CD4-positive, alpha-beta T cell treated with Interleukin-4 for 1 hour (primary cell): ENCODE data around the gene HEPHL1.
"Not testable (repeated sequence)": the region's sequence is repeated elsewhere in the genome, so short reads cannot be mapped to it uniquely, and the experiment has no call there.

Experiments
- DNase-seq, 2 donors: peaks; one replicate each; pipeline ENCODE4 v3.0.0-alpha.2; 2020 to 2022

The HEPHL1 gene, protein sequence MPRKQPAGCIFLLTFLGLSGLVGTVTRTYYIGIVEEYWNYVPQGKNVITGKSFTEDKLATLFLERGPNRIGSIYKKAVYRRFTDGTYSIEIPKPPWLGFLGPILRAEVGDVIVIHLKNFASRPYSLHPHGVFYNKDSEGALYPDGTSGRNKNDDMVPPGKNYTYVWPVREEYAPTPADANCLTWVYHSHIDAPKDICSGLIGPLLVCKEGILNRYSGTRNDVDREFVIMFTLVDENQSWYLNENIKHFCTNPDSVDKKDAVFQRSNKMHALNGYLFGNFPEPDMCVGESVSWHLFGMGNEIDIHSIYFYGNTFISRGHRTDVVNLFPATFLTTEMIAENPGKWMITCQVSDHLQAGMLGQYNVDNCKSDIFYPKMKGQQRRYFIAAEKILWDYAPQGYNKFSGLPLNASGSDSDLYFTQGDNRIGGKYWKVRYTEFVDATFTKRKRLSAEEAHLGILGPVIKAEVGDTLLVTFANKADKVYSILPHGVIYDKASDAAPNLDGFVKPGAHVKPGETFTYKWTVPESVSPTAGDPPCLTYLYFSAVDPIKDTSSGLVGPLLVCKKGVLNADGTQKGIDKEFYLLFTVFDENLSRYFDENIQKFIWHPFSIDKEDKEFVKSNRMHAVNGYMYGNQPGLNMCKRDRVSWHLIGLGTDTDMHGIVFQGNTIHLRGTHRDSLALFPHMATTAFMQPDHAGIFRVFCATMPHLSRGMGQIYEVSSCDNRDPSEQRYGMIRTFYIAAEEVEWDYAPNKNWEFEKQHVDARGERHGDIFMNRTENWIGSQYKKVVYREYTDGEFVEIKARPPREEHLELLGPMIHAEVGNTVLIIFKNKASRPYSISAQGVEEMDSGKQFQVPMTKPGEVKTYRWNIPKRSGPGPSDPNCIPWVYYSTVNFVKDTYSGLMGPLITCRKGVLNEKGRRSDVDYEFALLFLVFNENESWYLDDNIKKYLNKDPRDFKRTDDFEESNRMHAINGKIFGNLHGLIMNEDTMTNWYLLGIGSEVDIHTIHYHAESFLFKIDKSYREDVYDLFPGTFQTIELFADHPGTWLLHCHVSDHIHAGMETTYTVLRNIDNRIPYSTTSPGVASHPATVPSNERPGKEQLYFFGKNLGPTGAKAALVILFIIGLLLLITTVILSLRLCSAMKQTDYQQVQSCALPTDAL

DNA sequence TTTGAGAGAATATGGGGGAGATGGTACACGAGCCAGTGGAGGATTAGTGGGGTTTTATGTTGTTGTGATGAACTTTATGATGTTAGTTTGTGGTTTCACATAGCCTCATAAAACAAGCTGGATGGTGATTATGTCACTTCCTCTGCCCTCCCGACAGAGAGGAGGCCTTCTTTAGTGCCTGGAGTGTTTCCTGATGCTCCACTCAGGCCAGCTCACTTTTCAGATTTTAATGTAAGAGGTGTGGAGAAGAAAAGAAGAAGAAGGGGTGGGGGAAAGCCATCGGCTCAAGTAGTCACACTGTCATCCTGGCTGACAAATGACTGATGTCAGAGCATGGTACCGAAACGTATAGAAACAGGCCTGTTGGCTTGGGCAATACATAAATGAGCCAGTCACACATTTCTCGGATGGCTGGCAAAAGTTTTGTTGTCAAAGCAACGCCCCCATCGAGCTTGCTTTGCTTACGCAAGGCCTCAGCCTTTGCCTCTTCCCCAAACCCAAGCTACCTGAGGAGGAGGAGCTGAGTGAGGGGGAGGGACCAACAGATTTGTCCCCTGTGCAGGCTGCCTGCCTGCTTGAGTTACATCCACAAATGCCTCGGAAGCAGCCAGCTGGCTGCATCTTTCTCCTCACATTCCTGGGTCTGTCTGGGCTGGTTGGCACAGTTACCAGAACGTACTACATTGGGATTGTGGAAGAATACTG lies at the start of gene HEPHL1:
HEPHL1 (plus strand) TSS at position 578 of the 705 bp plus-strand sequence; CDS start at position 593, 15 bp downstream.
- no peak for DNase-seq

DNA sequence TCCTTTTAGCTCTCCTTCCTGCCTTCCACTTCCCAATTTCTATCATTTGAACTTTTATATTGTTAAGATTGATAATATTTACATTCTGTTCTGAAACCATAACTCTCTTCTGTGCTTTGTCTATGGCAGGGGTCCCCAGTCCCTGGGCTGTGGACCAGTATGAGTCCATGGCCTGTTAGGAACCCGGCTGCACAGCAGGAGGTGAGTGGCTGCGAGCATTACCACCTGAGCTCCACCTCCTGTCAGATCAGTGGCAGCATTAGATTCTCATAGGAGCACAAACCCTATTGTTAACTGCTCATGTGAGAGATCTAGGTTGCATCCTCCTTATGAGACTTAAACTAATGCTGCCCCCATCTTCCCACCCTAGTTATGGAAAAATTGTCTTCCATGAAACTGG lies 48.4 kb upstream of the HEPHL1 start:
- DNase-seq: no peak

GRCh38 chr11:93973322-93974051 lies 47.7 kb upstream of the HEPHL1 start:
- not testable (repeated sequence) for DNase-seq

DNA sequence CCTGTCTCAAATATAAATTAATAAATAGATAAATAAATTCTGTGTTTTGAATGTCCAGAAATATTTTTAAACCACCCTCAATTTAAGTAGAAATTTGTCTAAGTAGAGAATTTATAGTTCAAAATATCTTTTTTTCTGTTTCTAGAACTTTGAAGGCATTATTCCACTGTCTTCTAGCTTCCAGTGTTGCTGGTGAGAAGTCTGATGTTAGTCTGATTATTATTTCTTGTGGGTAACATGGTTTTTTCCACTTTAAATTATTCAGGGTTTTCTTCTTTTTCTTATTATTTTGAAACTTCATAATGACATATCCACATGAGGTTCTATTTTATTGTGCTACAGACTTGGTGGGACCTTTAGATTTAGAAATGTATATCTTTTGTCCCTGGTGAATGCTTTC lies 46.4 kb upstream of the HEPHL1 start:
- no peak for DNase-seq

DNA sequence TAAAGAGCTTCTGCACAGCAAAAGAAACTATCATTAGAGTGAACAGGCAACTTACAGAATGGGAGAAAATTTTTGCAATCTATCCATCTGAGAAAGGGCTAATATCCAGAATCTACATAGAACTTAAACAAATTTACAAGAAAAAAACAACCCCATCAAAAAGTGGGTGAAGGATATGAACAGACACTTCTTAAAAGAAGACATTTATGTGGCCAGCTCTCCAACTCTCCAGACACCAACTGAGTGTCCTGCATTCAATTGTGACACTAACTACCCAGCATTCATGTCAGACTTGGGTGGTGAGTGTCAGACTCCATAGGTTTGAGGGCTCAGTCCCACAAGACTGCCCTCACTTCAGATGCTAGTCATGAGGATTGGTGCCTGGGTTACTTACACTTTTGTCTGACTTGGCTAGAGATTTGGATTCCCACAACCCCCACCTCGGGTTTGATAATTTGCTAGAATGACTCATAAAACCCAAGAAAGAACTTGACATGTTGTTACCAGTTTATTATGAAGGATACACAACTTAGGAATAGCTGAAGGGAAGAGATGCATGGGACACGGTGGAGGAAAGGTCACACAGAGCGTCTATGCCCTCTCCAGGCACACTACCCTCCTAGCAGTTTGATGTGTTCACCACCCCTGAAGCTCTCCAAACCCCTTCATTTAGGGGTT lies 44.4 kb upstream of the HEPHL1 start:
- not testable (repeated sequence) for DNase-seq

DNA sequence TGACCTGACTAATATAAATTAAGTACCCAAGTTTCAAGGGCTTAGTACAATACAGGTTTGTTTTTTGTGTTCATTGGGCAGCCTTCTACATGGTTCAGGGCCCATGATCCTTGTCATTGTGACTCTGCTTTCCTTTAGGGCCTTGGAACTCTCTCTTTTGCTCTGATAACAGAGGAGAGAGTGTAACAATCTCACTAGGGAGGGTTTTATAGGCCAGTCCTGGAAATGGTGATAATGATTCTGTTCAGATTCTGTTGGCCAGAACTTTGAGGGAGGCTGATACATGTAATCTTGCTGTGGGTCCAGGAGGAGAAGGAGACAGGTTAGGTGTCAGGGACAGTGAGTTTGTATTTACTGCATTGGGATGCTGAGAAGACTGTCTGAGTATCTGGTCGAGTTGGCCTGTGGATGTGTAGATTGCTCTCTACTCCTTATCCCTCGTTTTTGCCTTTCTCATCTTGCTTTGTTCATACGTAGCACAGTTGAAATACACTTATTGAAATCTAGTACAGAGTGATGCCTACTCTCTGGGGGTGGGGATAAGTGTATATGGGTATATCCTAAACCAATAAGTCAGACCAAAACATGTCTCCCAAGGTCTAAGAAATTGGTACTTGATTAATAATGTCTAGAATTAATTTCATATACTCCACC lies 37.5 kb upstream of the HEPHL1 start:
- DNase-seq: no peak

DNA sequence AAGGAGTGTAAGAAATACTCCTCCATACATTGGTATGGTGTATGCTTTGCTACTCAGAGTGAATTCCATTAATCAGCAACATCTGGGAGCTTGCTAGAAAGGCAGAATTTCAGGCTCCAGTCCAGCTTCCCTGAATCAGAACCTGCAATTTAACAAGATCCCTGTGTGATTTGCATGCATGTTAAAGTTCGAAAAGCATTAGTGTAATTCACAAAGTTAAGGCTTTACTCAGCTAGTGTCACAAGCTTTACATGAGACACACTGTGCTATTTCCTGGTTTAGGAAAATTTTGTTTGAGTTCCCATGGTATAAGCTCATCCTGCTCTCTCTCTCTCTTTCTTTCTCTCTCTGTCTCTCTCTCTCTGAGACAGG lies 37.0 kb upstream of the HEPHL1 start:
- no peak for DNase-seq

GRCh38 chr11:93984936-93985335 lies 36.2 kb upstream of the HEPHL1 start:
- no peak for DNase-seq

- no peak for DNase-seq
Observed at GRCh38 chr11:93986716-93987115, 34.4 kb upstream of the HEPHL1 start.

- DNase-seq: no peak
Observed at GRCh38 chr11:93988455-93988854, 32.7 kb upstream of the HEPHL1 start.

DNA sequence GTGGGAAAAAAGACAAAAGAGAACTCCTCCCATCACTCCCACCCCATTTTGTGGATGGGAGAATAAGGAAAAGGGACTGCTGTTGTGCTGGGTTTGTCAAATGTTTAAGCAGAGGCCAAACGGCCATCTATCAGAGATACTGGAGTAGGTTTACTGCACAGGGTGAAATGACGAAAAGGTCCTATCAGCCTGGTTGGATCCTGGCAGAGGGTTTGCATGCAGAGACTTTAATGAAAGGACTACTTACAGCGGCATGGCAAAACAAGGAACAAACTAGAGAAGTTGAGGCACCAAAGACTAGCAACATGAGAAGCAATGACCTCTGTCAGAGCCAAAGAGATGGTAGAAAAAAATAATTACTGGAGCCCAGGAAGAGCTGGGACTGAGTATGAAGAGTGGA lies 32.2 kb upstream of the HEPHL1 start:
- DNase-seq: no peak

DNA sequence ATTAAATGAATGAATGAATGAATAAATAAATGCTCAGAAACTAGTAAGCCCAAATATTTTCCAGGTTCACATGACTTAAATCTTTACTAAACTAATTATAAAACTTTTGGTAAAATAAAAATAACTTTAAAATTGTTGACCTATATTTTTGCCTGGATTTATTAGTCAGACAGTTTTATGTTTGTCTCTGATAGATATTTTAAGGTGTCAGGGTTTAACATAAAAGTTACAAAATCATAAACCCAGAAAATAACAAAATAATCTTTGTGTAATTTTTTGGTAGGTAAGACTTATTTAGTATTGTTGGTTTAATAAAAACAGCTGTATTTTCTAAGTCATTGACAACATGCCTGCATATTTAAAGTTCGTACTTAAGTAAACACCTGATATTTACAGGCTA lies 27.4 kb upstream of the HEPHL1 start:
- DNase-seq: no peak

DNA sequence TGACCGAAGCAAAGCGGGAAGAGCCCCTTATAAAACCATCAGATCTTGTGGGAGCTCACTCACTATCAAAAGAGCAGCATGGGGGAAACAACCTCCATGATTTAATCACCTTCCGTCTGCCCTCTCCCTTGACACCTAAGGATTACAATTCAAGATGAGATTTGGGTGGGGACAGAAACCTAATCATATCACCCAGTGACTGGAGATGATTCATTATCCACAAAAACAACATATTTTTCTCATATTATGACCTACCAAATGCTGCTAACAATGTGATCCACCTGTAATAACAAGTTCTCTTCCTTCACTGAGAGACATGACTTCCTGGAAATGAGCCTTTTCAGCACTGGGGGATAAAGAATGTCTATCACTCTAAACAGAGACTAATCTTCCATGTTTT lies 23.4 kb upstream of the HEPHL1 start:
- no peak for DNase-seq

- DNase-seq: no peak
Observed at GRCh38 chr11:94000659-94001058, 20.5 kb upstream of the HEPHL1 start.

DNA sequence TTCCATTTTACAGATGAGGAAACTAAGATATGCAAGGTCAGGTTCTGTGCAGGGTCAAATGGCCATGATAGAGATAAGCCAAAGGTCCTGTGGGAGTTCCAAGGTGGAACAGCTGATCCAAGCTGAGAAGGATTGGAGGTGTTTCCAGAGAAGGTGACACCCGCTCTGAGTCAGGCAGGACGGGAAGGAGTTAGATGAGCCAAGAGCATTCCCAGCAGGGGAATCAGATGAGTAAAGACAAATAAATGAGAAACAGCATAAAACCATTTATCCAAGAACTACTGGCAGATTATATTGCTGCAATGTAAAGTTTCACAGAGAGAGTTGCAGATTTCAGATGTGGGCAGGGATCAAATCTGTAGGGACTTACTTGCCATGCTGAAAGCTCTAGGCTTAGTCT lies 18.9 kb upstream of the HEPHL1 start:
- no peak for DNase-seq

DNA sequence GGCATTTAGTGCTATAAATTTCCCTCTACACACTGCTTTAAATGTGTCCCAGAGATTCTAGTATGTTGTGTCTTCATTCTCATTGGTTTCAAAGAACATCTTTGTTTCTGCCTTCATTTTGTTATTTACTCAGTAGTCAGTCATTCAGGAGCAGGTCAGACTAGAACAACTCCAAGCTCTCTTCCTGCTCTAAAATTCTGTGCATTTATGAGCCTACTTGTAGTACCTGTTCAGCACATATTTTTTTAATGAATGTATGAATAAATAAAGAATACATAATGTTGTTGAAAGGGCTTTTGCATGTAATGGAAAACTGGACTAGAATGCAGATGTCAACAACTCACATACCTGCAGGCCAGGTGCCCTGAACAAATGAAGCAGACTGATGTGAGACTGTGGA lies 13.7 kb upstream of the HEPHL1 start:
- no peak for DNase-seq

DNA sequence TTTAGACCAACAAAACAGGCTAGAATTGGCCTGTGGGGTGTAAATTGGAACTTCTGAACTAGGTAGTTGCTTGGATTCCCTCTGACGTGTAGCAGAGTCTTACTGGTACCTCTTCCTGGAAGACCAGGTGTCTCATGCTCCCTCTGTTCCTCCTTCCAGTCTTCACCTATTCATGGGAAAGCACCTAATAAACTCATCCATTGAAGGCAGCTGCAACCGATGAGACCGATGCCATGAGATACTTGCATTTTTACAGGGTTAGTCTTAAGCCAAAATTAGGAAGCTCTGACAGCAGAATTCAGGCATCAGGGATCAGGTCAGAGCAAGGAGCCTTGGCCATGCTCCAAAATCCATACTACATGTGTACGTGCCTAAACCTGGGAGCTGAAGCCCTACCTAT lies 13.2 kb upstream of the HEPHL1 start:
- no peak for DNase-seq

GRCh38 chr11:94010136-94010535 lies 11.0 kb upstream of the HEPHL1 start:
- no peak for DNase-seq

DNA sequence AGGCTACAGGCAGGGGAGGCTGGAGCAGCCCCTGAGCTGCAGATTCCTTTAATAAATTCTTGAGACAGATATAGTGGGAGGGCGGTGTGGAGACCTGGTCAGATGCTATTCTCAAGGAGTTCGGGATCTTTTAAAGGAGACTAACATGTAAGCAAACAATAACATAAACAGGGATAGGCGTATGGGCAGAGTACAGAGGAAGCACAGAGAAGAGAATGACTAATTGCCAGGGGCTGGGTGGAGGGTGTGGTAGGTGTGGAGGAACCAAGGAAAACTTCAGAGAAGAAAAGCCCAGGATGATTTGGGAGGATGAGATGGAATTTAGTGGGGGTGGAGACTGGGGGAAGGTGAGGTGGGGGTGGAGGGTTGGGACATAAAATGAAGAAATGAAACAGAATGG lies 9.7 kb upstream of the HEPHL1 start:
- no peak for DNase-seq

GRCh38 chr11:94017446-94017845 lies 3.7 kb upstream of the HEPHL1 start:
- DNase-seq: no peak

- DNase-seq: no peak
Observed at GRCh38 chr11:94018721-94019120, 2.4 kb upstream of the HEPHL1 start.
